Ishikawa (cell line): ENCODE data around the gene PDGFRA.

Experiments used
- CEBPB ChIP-seq: IDR thresholded peaks from 2 replicates; pipeline ENCODE4 v1.6.1; 2012
- CREB1 ChIP-seq: IDR thresholded peaks from 2 replicates; pipeline ENCODE4 v1.6.1; 2012; ENCODE audit warnings: low read depth
- EGR1 ChIP-seq: IDR thresholded peaks from 2 replicates; pipeline ENCODE4 v1.6.1; 2012
- EP300 ChIP-seq: IDR thresholded peaks from 2 replicates; pipeline ENCODE4 v1.6.1; 2012; ENCODE audit warnings: borderline replicate concordance
- FOXM1 ChIP-seq: IDR thresholded peaks from 2 replicates; pipeline ENCODE4 v1.6.1; 2012; ENCODE audit warnings: low read depth, borderline replicate concordance
- MAX ChIP-seq: IDR thresholded peaks from 2 replicates; pipeline ENCODE4 v1.6.1; 2012
- NFIC ChIP-seq: IDR thresholded peaks from 2 replicates; pipeline ENCODE4 v1.6.1; 2012
- RAD21 ChIP-seq: IDR thresholded peaks from 2 replicates; pipeline ENCODE4 v1.6.1; 2012; ENCODE audit warnings: low read depth
- REST ChIP-seq: IDR thresholded peaks from 2 replicates; pipeline ENCODE4 v1.6.1; 2012; ENCODE audit warnings: low read depth, mild to moderate bottlenecking
- TAF1 ChIP-seq: IDR thresholded peaks from 2 replicates; pipeline ENCODE4 v1.6.1; 2012; ENCODE audit warnings: low read depth, mild to moderate bottlenecking
- TCF12 ChIP-seq: IDR thresholded peaks from 2 replicates; pipeline ENCODE4 v1.6.1; 2012; ENCODE audit warnings: low read depth
- TEAD4 ChIP-seq: IDR thresholded peaks from 2 replicates; pipeline ENCODE4 v1.6.1; 2012
- USF1 ChIP-seq: IDR thresholded peaks from 2 replicates; pipeline ENCODE4 v1.6.1; 2012
- YY1 ChIP-seq: IDR thresholded peaks from 2 replicates; pipeline ENCODE4 v1.6.1; 2012; ENCODE audit warnings: low read depth
- ZBTB7A ChIP-seq: IDR thresholded peaks from 2 replicates; pipeline ENCODE4 v1.6.1; 2012; ENCODE audit warnings: low read depth

The PDGFRA gene

GRCh38 chr4:54308110-54308509, 79.0 kb downstream of the PDGFRA start:
- TF ChIP-seq NFIC (no peak), EP300 (no peak), TCF12 (no peak), USF1 (no peak), CREB1 (no peak)

GRCh38 chr4:54315561-54316538, 86.8 kb downstream of the PDGFRA start:
- no peak for TF ChIP-seq FOXM1
- TF ChIP-seq TAF1: no peak
- no peak for TF ChIP-seq RAD21
- TF ChIP-seq CEBPB: no peak
- TF ChIP-seq MAX: no peak

- TF ChIP-seq RAD21 (no peak), ZBTB7A (no peak), EGR1 (no peak), USF1 (0 out of 2 replicates have a peak, but pooled peaks have one; percentile 37), TCF12 (no peak), NFIC (no peak), YY1 (no peak), EP300 (no peak), CEBPB (no peak)
These were observed 88.6 kb downstream of the PDGFRA start for GRCh38 chr4:54317690-54318089.

- peak; percentile 62 for TF ChIP-seq RAD21
- TF ChIP-seq MAX: no peak
These were observed 89.8 kb downstream of the PDGFRA start for GRCh38 chr4:54318904-54319303.

GRCh38 chr4:54320826-54321685, 92.0 kb downstream of the PDGFRA start:
- TF ChIP-seq TCF12 (no peak), FOXM1 (no peak), EP300 (no peak), RAD21 (no peak), CREB1 (no peak), REST (no peak)

GRCh38 chr4:54322818-54323417, 93.8 kb downstream of the PDGFRA start:
- TF ChIP-seq FOXM1: no peak
- TF ChIP-seq RAD21: peak; percentile 93

- TF ChIP-seq TAF1: no peak
- TF ChIP-seq FOXM1: no peak
- TF ChIP-seq ZBTB7A: no peak
- TF ChIP-seq EGR1: no peak
- no peak for TF ChIP-seq CREB1
These were observed 101.8 kb downstream of the PDGFRA start for GRCh38 chr4:54330896-54331295.

GRCh38 chr4:54332542-54332941, 103.4 kb downstream of the PDGFRA start:
- TF ChIP-seq FOXM1 (no peak), REST (no peak), CEBPB (no peak), ZBTB7A (no peak), NFIC (no peak), MAX (no peak), USF1 (no peak), YY1 (no peak), EGR1 (no peak), TAF1 (no peak), RAD21 (no peak), EP300 (no peak), TEAD4 (no peak), TCF12 (no peak), CREB1 (no peak)
